Nephron progenitor cell (in vitro differentiated cells): ENCODE data around the gene MMAB.

ENCODE experiments used
- DNase-seq: peaks from one replicate; pipeline ENCODE4 v3.0.0; 2021
- H3K27ac Mint-ChIP-seq: 2 replicates; pipeline ENCODE4 v1.8.0; 2021; ENCODE audit warnings: mild to moderate bottlenecking, moderate library complexity, mixed read lengths
- H3K27me3 Mint-ChIP-seq: 2 replicates; pipeline ENCODE4 v1.8.0; 2021; ENCODE audit warnings: mild to moderate bottlenecking, low read depth, mixed read lengths; ENCODE audit not compliant: poor library complexity
- H3K36me3 Mint-ChIP-seq: 2 replicates; pipeline ENCODE4 v1.8.0; 2021; ENCODE audit warnings: low read depth, mixed read lengths
- H3K4me1 Mint-ChIP-seq: 2 replicates; pipeline ENCODE4 v1.8.0; 2021; ENCODE audit warnings: mixed read lengths
- H3K4me3 Mint-ChIP-seq: 2 replicates; pipeline ENCODE4 v1.8.0; 2021; ENCODE audit warnings: mild to moderate bottlenecking, moderate library complexity, mixed read lengths
- H3K9me3 Mint-ChIP-seq: 2 replicates; pipeline ENCODE4 v1.8.0; 2021; ENCODE audit warnings: mild to moderate bottlenecking, moderate library complexity, mixed read lengths
- TF ChIP-seq, protein P1 (sequence below): fragments of 200-600 bp; sonication (generic); IDR thresholded peaks from 2 replicates; pipeline ENCODE4 v1.5.0; 2021; ENCODE audit warnings: antibody characterized with exemption

MMAB gene

DNA sequence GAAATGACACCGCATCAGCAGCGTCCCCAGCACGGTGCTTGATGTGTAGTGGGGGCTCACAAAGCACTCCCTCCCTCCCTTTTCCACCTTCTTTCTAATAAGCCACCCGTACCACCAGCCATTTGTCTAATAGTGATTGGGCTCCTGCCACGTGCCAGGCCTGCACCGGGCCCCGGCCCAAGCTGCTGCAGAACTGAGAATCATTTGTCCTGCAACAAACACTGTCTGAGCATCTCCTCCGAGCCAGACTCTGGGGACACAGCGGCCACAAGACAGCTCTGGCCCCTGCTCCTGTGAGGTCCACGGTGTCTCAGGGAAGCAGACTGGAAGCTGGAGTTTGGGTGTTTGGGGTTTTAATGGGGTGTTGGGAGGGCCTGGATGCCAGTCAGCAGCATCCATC is 44.2 kb upstream of the MMAB start:
- H3K36me3 Mint-ChIP-seq = no peaks in the 10 kb centered on the region
- TF ChIP-seq, protein P1, sequence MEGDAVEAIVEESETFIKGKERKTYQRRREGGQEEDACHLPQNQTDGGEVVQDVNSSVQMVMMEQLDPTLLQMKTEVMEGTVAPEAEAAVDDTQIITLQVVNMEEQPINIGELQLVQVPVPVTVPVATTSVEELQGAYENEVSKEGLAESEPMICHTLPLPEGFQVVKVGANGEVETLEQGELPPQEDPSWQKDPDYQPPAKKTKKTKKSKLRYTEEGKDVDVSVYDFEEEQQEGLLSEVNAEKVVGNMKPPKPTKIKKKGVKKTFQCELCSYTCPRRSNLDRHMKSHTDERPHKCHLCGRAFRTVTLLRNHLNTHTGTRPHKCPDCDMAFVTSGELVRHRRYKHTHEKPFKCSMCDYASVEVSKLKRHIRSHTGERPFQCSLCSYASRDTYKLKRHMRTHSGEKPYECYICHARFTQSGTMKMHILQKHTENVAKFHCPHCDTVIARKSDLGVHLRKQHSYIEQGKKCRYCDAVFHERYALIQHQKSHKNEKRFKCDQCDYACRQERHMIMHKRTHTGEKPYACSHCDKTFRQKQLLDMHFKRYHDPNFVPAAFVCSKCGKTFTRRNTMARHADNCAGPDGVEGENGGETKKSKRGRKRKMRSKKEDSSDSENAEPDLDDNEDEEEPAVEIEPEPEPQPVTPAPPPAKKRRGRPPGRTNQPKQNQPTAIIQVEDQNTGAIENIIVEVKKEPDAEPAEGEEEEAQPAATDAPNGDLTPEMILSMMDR = no peak
- peaks cover 40% of the 10 kb centered on the region for H3K27me3 Mint-ChIP-seq
- no peak overlapping the region for H3K4me3 Mint-ChIP-seq
- peaks cover 22% of the 10 kb centered on the region for H3K4me1 Mint-ChIP-seq
- DNase-seq = no peak
- no peaks in the 10 kb centered on the region for H3K9me3 Mint-ChIP-seq
- no peak overlapping the region for H3K27ac Mint-ChIP-seq

DNA sequence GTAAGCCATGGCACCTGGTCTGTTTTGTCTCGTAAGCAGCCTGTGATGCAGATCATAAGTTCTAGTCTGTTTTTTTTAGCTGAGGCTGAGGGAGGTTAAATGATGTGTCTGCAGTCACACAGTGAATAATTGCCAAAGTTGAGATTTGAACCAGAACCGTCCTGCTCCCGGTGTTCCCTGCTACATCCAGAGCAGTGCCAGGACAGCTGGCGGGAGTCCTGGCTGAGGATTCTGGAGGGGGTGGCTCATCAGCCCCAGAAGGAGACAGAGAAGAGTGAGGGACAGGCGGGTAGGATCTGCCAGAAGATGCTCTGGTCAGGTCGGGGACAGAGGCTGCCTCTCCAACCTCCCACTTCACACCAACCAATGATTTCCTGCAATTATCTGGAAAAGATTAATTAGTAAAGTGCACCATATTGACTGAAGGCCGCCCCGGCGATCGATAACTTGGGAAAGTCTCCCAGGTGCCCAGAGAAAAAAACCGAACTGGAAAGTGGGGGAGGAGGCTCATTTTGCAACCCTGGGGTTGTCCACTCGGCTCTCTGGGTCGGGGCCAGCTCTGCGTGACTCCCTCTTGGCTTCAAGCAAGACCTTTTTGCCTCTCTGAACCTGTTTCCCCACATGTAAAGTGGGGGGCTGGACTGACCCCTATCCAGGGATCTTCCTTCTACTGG is 42.4 kb upstream of the MMAB start:
- H3K27me3 Mint-ChIP-seq = peaks cover 40% of the 10 kb centered on the region
- H3K36me3 Mint-ChIP-seq = no peaks in the 10 kb centered on the region
- DNase-seq = no peak
- H3K4me3 Mint-ChIP-seq = no peak overlapping the region
- no peak overlapping the region for H3K27ac Mint-ChIP-seq
- TF ChIP-seq, protein P1 = no peak
- peaks cover 21% of the 10 kb centered on the region for H3K4me1 Mint-ChIP-seq
- H3K9me3 Mint-ChIP-seq = no peaks in the 10 kb centered on the region

DNA sequence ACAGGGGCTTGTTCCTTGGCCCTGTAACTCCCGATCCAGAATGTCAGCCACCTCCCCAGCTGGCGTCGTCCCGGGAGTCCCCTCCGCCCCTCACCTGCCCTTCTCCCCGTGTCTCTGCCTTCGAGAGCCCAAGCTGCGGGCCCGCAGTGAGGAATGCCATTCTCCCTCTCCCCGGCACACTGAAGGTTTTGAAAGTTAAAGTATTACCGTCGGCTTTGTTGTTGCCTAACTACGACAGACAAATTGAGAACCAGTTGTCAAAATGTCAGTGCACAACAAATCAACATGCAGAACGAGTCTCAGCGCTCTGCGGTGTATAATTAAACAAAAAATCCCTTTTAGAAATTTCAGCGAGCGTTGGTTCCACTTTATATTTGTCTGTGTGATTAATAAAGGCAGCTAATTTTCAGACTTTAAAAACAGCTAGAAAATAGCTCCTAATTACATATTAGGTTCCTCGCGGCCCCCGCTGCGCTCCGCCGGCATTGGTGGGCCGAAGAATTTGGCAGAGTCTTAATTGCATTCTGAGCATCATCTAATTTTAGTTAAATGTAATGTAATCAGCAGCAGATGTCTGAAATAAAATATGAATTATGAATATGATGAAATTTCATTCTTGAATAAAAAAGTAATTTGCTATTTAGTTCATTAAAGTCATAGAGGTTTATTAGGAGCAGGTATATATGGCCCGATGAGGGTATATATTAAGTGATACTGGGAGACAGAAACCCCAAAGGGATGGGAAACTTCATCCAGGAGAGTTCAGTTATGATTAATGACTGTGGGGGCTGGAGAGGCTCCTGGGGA is 40.5 kb upstream of the MMAB start:
- Mint-ChIP-seq H3K9me3 (no peaks in the 10 kb centered on the region), H3K27ac (no peak overlapping the region)

DNA sequence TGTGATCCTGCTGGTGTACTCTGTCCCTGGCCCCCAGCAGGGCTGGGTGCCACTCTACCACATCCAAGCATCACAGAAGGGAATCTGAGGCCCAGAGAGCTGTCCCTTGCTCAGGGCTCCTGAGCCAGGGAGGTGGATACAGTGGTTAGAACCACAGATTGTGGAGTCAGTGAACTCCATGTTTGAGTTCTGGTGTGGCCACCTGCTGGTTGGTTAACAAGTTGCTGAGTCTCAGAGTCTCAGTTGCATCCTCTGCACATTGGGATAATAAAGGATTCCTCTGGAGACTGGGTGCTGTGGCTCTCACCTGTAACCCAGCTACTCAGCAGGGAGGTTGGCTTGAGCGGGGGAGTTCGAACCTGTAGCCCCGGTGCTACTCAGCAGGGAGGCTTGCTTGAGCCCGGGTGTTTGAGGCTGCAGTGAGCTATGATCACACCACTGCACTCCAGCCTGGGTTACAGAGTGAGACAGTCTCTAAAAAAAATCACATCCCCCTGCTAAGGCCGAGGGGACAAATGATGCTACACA is 39.7 kb upstream of the MMAB start:
- H3K4me1 Mint-ChIP-seq = peaks cover 21% of the 10 kb centered on the region
- TF ChIP-seq, protein P1 = peak; percentile 13
- no peaks in the 10 kb centered on the region for H3K9me3 Mint-ChIP-seq
- no peaks in the 10 kb centered on the region for H3K36me3 Mint-ChIP-seq
- peaks cover 51% of the 10 kb centered on the region for H3K27me3 Mint-ChIP-seq
- DNase-seq = no peak
- H3K27ac Mint-ChIP-seq = no peak overlapping the region
- H3K4me3 Mint-ChIP-seq = no peak overlapping the region

More for the DNA sequence above, 40.5 kb upstream of the MMAB start:
- H3K36me3 Mint-ChIP-seq = no peaks in the 10 kb centered on the region
- no peak overlapping the region for H3K4me3 Mint-ChIP-seq
- peaks cover 21% of the 10 kb centered on the region for H3K4me1 Mint-ChIP-seq
- peaks cover 45% of the 10 kb centered on the region for H3K27me3 Mint-ChIP-seq
- TF ChIP-seq, protein P1 = no peak
- no peak for DNase-seq

DNA sequence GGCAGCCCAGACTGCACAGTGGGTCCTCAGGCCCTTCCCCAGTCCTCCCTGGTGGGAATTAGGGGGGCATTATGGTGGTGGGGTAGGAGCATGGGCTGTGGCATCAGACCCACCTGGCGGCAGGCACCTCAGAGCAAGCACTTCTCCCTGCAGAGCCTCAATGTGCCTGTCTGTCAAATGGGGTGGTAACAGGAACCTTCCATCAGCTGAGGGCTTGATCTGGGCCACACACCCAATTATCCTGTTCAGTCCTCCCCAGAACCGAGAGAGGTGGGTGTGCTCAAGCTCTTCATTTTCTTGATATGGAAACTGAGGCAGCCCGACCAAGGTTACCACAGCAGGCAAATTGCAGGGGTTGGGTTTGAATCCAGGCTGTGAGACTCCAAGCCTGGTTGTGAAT is 38.7 kb upstream of the MMAB start:
- peaks cover 53% of the 10 kb centered on the region for H3K27me3 Mint-ChIP-seq
- no peaks in the 10 kb centered on the region for H3K36me3 Mint-ChIP-seq
- no peaks in the 10 kb centered on the region for H3K9me3 Mint-ChIP-seq
- no peak for DNase-seq
- no peak overlapping the region for H3K27ac Mint-ChIP-seq
- TF ChIP-seq, protein P1 = no peak
- H3K4me1 Mint-ChIP-seq = peaks cover 26% of the 10 kb centered on the region
- no peak overlapping the region for H3K4me3 Mint-ChIP-seq
